ENCODE measurements around the gene ZMAT5.

DNA sequence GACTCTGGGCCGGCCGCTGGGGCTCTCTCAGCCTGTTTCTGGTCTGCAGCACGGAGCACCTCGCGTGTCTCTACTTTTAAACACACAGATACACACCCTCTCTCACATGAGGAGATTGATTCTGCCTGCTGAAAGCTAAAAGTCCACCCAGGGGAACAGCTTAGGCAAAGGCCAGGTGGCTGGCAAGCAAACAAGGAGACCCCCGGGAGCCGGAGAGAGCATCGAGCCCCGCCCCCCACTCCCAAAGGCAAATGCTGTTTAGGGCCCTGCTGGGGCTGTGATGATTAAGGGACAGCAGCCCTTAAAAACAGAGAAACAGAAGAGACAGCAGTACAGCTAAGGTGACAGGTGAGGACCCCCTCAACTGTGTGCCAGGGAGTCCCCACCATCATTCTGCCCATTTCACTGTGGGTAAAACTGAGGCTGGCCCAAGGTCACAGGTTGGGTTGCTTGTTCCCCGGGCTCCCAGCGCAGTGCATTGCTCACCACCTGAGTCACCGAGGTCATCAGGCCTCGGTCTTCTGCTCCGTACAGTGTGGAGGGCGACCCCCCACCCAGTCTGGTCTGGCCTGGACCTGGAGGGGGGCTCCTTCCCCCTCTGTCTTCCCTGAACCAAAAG, 40.2 kb downstream of the ZMAT5 start:
- TF ChIP-seq, protein P1, sequence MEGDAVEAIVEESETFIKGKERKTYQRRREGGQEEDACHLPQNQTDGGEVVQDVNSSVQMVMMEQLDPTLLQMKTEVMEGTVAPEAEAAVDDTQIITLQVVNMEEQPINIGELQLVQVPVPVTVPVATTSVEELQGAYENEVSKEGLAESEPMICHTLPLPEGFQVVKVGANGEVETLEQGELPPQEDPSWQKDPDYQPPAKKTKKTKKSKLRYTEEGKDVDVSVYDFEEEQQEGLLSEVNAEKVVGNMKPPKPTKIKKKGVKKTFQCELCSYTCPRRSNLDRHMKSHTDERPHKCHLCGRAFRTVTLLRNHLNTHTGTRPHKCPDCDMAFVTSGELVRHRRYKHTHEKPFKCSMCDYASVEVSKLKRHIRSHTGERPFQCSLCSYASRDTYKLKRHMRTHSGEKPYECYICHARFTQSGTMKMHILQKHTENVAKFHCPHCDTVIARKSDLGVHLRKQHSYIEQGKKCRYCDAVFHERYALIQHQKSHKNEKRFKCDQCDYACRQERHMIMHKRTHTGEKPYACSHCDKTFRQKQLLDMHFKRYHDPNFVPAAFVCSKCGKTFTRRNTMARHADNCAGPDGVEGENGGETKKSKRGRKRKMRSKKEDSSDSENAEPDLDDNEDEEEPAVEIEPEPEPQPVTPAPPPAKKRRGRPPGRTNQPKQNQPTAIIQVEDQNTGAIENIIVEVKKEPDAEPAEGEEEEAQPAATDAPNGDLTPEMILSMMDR (IDR thresholded peaks at IDR 0.05 in 8 of 11, conservative IDR thresholded peaks at IDR 0.05 in 3 of 11): no peak
- TF ChIP-seq POLR2A (IDR thresholded peaks at IDR 0.05) (no peak), POLR2AphosphoS5 (IDR thresholded peaks at IDR 0.05) (no peak)
